Stimulated activated CD4-positive, alpha-beta T cell treated with anti-CD3 and anti-CD28 coated beads, Interleukin-15, amount 100 ng/mL, for 48 hours (primary cell): ENCODE data around the gene KLHL9.
A peak's percentile ranks its signal among the peaks of the same experiment; 100 is the strongest.
"Not testable (repeated sequence)": the region's sequence is repeated elsewhere in the genome, so short reads cannot be mapped to it uniquely, and the experiment has no call there.

Experiments used
- DNase-seq, 2 donors: peaks; one replicate each; pipeline ENCODE4 v3.0.0-alpha.2; 2020; ENCODE audit warnings: low read depth in 2 of 2

KLHL9 gene

GRCh38 chr9:21334701-21335632, at the start of gene KLHL9:
Gene KLHL9 (minus strand): TSS chr9:21335404. CDS start chr9:21334859, 545 bp downstream.
- DNase-seq, result peak; percentile 76 to 82

GRCh38 chr9:21383627-21384026, 48.4 kb upstream of the KLHL9 start:
- no peak for DNase-seq

GRCh38 chr9:21381448-21382339, 46.5 kb upstream of the KLHL9 start:
- DNase-seq, result no peak

- DNase-seq, result not testable (repeated sequence)
Observed at GRCh38 chr9:21371467-21371866, 36.3 kb upstream of the KLHL9 start.

- DNase-seq, result no peak
Observed at GRCh38 chr9:21367957-21368356, 32.8 kb upstream of the KLHL9 start, which contains the start of gene IFNA13. Gene IFNA13 (minus strand): TSS chr9:21368057. CDS start chr9:21368010, 47 bp downstream.

- DNase-seq, result not testable (repeated sequence)
Observed at GRCh38 chr9:21367169-21367568, 32.0 kb upstream of the KLHL9 start.

- DNase-seq, result no peak
Observed at GRCh38 chr9:21362287-21362686, 27.1 kb upstream of the KLHL9 start.

- no peak for DNase-seq
Observed at GRCh38 chr9:21357479-21358460, 22.6 kb upstream of the KLHL9 start.

GRCh38 chr9:21350787-21351186, 15.6 kb upstream of the KLHL9 start, which contains the start of gene IFNA6:
Gene IFNA6 (minus strand): TSS chr9:21350887. CDS start chr9:21350887, 0 bp downstream.
- DNase-seq, result no peak

- no peak for DNase-seq
Observed at GRCh38 chr9:21348430-21348970, 13.3 kb upstream of the KLHL9 start.

- DNase-seq, result no peak
Observed at GRCh38 chr9:21340735-21341134, 5.5 kb upstream of the KLHL9 start.

GRCh38 chr9:21336457-21336856, 1.3 kb upstream of the KLHL9 start:
- DNase-seq, result no peak

- no peak for DNase-seq
Observed at GRCh38 chr9:21333226-21333625, 2.0 kb downstream of the KLHL9 start.

GRCh38 chr9:21331676-21332402, 3.4 kb downstream of the KLHL9 start:
- DNase-seq, result no peak

GRCh38 chr9:21326526-21327139, 8.6 kb downstream of the KLHL9 start:
- DNase-seq, result no peak

GRCh38 chr9:21324047-21324446, 11.2 kb downstream of the KLHL9 start:
- DNase-seq, result no peak

- DNase-seq, result no peak
Observed at GRCh38 chr9:21322911-21323461, 12.2 kb downstream of the KLHL9 start.

GRCh38 chr9:21320465-21320864, 14.7 kb downstream of the KLHL9 start:
- DNase-seq, result no peak
